Progenitor cell of endocrine pancreas (in vitro differentiated cells): ENCODE data around the gene ANAPC16. TPM values are rescaled to one million over a fixed set of nuclear protein-coding genes. Genes with fewer than 3 reads are reported as not detected.

Source experiments
- DNase-seq: peaks from one replicate; pipeline ENCODE4 v3.0.0; 2021; ENCODE audit warnings: low spot score; ENCODE audit not compliant: unreplicated experiment
- H3K27ac Mint-ChIP-seq: 2 replicates; pipeline ENCODE4 v1.8.0; 2021; ENCODE audit warnings: mild to moderate bottlenecking, moderate library complexity, mixed read lengths
- H3K27me3 Mint-ChIP-seq: 2 replicates; pipeline ENCODE4 v1.8.0; 2021; ENCODE audit warnings: mixed read lengths
- H3K36me3 Mint-ChIP-seq: 2 replicates; pipeline ENCODE4 v1.8.0; 2022; ENCODE audit warnings: mixed read lengths; ENCODE audit not compliant: insufficient read depth
- H3K4me1 Mint-ChIP-seq: 2 replicates; pipeline ENCODE4 v1.8.0; 2021; ENCODE audit warnings: low read depth, mixed read lengths
- H3K4me3 Mint-ChIP-seq: 2 replicates; pipeline ENCODE4 v1.8.0; 2021; ENCODE audit warnings: low read depth, mild to moderate bottlenecking, moderate library complexity, mixed read lengths
- H3K9me3 Mint-ChIP-seq: 2 replicates; pipeline ENCODE4 v1.8.0; 2021; ENCODE audit warnings: low read depth, mixed read lengths
- total RNA-seq: library from RNA; stranded (reverse); gene quantifications from 2 replicates; pipeline ENCODE4 v1.2.1, GENCODE V29; 2021
- TF ChIP-seq, protein P1 (sequence below): fragments of 200-600 bp; sonication (generic); IDR thresholded peaks from one replicate; pipeline ENCODE4 v1.5.0; 2021; ENCODE audit warnings: antibody characterized with exemption, mild to moderate bottlenecking; ENCODE audit not compliant: unreplicated experiment

Gene ANAPC16
- total RNA-seq, 1 donor from 2014 or later = 85.9 TPM

- no peak for DNase-seq
- Mint-ChIP-seq H3K36me3 (peaks cover 5% of the 10 kb centered on the region), H3K9me3 (no peaks in the 10 kb centered on the region), H3K4me3 (peak overlapping the region; percentile 4), H3K4me1 (peaks cover 18% of the 10 kb centered on the region), H3K27me3 (no peaks in the 10 kb centered on the region), H3K27ac (no peak overlapping the region)
- TF ChIP-seq, protein P1, sequence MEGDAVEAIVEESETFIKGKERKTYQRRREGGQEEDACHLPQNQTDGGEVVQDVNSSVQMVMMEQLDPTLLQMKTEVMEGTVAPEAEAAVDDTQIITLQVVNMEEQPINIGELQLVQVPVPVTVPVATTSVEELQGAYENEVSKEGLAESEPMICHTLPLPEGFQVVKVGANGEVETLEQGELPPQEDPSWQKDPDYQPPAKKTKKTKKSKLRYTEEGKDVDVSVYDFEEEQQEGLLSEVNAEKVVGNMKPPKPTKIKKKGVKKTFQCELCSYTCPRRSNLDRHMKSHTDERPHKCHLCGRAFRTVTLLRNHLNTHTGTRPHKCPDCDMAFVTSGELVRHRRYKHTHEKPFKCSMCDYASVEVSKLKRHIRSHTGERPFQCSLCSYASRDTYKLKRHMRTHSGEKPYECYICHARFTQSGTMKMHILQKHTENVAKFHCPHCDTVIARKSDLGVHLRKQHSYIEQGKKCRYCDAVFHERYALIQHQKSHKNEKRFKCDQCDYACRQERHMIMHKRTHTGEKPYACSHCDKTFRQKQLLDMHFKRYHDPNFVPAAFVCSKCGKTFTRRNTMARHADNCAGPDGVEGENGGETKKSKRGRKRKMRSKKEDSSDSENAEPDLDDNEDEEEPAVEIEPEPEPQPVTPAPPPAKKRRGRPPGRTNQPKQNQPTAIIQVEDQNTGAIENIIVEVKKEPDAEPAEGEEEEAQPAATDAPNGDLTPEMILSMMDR = no peak
These were observed 2.5 kb downstream of the ANAPC16 start for GRCh38 chr10:72218325-72218724.

DNA sequence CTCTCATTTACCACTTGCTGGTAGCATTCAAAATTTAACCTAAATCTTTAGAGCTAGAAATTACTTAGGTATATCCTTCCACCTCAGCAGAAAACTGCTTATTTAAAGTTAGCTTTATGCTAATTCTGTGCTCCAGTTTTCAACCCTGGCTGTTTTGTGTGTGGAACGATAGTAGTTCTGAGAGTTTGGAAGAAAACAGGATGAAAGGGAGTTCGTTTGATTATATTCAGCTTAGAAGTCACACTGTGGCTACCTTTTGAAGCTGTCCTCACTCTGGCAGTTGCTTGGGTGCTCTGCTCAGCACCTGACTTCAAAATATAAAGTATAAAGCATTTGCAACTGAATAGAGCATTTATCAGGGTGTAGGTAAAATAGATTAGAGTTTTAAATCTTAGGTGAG lies 2.9 kb downstream of the ANAPC16 start:
- Mint-ChIP-seq H3K36me3 (peaks cover 7% of the 10 kb centered on the region), H3K27ac (no peak overlapping the region)

DNA sequence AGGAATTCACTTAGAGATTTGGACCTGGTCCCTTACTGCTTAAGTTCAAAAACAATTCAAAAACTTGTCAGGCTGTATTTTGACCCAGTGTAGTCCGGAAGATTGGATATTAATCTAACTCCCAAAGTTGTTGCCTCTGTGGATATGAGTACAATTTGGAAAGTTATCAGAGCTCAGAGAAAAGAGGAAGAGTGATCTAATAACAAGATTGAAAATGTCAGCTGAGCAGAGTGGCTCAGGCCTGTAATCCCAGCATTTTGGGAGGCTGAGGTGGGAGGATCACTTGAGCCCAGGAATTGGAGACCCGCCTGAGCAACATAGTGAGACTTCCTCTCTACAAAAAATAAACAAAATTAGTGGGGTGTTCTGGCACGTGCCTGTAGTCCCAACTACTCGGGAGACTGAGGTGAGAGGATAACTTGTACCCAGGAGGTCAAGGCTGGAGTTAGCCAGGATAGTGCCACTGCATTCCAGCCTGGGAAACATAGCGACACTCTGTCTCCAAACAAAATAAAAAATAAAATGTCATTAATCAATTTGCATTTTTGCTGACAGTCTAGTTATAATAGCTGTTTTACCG lies 3.5 kb downstream of the ANAPC16 start:
- TF ChIP-seq, protein P1 = no peak
- Mint-ChIP-seq H3K27me3 (no peaks in the 10 kb centered on the region), H3K36me3 (peaks cover 8% of the 10 kb centered on the region), H3K9me3 (no peaks in the 10 kb centered on the region), H3K27ac (no peak overlapping the region), H3K4me1 (peaks cover 18% of the 10 kb centered on the region), H3K4me3 (no peak overlapping the region)
- no peak for DNase-seq

More for the DNA sequence above, 2.9 kb downstream of the ANAPC16 start:
- Mint-ChIP-seq H3K4me3 (peak overlapping the region; percentile 4), H3K9me3 (no peaks in the 10 kb centered on the region), H3K27me3 (no peaks in the 10 kb centered on the region), H3K4me1 (peaks cover 18% of the 10 kb centered on the region)
- TF ChIP-seq, protein P1 = no peak
- DNase-seq = no peak

GRCh38 chr10:72220637-72221036 lies 4.8 kb downstream of the ANAPC16 start:
- Mint-ChIP-seq H3K27ac (no peak overlapping the region), H3K27me3 (no peaks in the 10 kb centered on the region), H3K36me3 (peaks cover 8% of the 10 kb centered on the region), H3K4me3 (no peak overlapping the region), H3K9me3 (no peaks in the 10 kb centered on the region), H3K4me1 (peaks cover 11% of the 10 kb centered on the region)
- DNase-seq = no peak
- TF ChIP-seq, protein P1 = no peak

GRCh38 chr10:72221278-72221677 lies 5.5 kb downstream of the ANAPC16 start:
- TF ChIP-seq, protein P1 = no peak
- Mint-ChIP-seq H3K27ac (no peak overlapping the region), H3K4me3 (no peak overlapping the region), H3K27me3 (no peaks in the 10 kb centered on the region), H3K9me3 (no peaks in the 10 kb centered on the region), H3K36me3 (peaks cover 8% of the 10 kb centered on the region), H3K4me1 (peaks cover 10% of the 10 kb centered on the region)
- DNase-seq = no peak
